Midbrain (tissue), 1 donor: ENCODE measurements around the gene TSPAN15.
"Not testable (repeated sequence)": the region's sequence is repeated elsewhere in the genome, so short reads cannot be mapped to it uniquely, and the experiment has no call there.

Experiments used
- DNase-seq: peaks from one replicate; lab custom pipeline; 2025; lab: John Stamatoyannopoulos, UW

TSPAN15 gene

DNA sequence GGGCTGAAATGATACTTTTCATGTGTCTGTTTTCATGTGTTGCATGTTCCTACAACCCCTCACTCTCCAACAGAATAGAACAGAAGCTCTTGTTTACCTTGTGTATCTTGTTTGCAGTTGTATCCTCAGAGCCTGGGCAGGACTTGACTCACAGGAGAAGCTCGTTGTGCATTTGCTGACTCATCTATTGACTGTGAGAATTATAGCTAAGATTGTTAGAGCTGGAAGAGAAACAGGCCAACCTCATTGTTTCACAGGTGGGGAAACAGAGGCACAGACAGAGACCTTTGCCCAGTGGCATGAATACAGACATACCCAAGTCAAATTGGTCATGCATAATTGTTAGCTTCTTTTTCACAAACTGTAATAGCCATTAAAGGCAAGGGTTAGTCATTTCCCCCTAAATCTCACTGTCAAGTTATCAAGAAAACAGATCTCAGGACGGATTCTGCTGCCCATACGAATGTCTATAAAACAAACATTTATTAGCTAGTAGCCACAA is 4.6 kb upstream of the TSPAN15 start:
- no peak for DNase-seq

DNA sequence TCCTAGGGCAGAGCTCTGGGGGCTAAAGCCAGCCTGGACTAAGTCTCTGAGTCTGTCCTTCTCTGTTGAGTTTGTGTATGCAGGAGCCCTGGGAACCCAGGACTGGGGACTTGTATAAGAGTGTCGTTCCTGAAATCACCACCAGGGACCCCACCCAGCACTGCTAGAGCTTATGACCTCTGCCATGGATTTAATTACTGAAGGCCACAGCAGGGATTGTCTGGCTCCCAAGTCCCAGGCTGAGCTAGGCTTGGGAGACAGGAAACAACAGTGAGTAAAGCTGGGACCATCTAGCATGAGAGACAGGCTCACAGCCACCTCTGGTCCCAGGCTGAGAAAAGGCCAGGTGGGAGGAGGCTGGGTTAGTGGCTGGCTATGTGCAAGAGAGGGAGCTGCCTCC is 1.4 kb upstream of the TSPAN15 start:
- DNase-seq = peak; percentile 76

DNA sequence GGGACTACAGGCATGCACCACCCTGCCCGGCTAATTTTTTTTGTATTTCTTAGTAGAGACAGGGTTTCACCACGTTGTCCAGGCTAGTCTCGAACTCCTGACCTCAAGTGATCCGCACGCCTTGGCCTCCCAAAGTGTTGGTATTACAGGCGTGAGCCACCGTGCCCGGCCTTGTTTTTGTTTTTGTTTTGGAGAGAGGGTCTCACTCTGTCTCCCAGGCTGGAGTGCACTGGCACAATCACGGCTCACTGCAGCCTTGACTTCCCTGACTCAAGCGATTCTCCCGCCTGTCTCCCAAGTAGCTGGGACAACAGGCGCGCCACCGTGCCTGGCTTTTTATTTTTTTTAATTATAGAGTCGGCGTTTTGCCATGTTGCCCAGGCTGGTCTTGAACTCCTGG is 870 bp upstream of the TSPAN15 start:
- not testable (repeated sequence) for DNase-seq

DNA sequence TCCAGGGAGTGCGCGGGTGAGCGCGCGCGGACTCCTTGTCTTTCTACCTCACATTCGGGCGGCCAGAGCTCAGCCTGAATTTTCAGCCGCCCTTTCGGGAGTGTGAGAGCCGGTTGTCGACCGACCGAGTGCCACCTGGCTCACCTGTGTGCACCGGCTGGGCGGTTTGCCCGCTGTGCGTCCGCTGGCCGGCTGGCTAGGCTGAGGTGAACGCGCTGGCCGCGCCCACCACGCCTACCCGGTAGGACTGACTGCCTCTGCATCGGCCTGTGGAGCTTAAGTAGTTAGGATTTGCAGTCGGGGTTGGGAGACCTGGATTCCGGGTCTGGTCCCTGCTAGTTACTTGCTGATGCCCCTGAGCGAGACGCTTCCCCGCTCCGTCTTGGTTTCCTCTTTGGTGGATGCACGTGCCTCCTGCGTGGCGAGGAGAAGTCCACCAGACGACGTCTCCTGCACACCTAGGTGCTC is 553 bp downstream of the TSPAN15 start:
- DNase-seq = no peak

DNA sequence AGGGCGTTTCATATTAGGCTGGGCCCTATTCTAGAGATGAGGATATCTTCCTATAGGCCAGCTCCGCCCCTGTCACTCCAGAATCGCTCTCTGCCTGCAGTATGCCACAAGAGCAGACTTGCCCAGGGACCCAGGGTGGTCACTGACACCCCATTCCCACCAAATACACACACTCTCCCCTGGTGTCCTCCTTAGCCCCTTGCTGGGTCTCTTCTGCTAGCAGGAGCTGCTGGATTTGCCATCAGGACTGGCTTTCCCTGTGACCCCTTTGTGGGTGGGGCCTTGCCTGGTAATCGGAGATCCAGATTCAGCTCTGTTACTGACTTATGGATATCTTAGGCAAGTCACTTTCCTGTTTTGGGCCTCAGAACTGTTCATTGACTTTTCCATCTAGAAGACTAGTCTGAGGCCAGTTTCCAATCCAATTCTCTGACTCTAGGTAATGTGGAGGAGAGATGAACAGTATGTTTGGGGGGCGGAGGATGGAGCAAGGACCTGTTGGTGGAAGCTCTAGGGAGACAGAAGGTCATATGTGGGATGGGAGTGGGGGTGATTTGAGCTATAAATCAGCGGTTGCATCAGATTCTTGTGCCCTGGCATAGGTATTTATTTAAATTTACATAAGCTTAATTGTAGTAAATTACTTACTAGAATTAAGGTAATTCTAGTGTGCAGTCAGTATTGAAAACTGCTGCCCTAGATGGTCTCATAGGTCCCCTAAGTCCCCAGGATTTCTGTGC is 1.6 kb downstream of the TSPAN15 start:
- DNase-seq = no peak

DNA sequence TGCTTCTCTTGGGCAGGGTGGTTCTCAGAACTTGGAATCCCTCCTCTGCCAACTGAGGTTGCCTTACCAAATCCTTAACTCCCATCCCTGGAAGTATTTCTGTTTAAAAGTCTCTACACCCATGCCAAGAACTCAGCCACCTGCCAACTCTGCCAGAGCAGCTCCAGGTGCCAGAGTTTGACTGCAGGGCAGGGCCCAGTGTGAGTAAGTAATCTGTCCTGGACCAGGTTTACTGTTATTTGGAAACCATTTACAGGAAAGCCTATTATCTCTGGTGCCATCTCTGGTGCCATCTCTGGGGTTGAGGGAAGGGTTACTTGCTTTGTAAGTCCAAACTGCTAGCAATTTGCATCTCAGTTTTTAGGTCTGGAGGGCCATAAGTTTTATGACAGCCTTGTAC is 2.5 kb downstream of the TSPAN15 start:
- DNase-seq = no peak

DNA sequence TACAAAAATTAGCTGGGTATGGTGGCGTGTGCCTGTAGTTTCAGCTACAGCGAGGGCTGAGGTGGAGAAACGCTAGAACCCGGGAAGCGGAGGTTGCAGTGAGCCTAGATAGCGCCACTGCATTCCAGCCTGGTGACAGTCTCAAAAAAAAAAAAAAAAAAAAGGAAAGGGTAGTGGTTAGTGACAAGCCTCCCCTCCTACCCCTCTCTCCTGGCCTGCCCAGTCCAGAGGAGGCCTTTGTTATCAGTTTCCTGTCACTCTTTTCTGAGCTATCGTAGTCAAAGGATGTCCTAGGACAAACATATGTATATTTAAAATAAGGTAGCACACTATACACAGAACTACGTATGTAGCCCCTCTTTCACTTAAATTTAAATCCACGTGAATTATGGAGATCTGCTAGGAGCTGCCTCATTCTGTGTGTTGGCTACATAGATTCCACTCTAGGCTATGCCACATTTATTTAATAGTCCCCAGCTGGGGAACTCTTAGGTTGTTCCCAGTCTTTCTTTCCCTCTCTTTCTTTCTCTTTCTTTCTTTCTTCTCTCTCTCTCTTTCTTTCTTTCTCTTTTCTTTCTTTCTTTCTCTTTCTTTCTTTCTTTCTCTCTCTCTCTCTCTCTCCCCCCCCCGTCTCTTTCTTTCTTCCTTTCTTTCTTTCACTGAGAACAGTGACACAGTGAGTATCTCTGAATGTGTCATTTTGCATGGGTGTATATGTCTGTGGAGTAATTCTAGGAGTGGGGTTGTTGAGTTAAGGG is 3.9 kb downstream of the TSPAN15 start:
- no peak for DNase-seq

DNA sequence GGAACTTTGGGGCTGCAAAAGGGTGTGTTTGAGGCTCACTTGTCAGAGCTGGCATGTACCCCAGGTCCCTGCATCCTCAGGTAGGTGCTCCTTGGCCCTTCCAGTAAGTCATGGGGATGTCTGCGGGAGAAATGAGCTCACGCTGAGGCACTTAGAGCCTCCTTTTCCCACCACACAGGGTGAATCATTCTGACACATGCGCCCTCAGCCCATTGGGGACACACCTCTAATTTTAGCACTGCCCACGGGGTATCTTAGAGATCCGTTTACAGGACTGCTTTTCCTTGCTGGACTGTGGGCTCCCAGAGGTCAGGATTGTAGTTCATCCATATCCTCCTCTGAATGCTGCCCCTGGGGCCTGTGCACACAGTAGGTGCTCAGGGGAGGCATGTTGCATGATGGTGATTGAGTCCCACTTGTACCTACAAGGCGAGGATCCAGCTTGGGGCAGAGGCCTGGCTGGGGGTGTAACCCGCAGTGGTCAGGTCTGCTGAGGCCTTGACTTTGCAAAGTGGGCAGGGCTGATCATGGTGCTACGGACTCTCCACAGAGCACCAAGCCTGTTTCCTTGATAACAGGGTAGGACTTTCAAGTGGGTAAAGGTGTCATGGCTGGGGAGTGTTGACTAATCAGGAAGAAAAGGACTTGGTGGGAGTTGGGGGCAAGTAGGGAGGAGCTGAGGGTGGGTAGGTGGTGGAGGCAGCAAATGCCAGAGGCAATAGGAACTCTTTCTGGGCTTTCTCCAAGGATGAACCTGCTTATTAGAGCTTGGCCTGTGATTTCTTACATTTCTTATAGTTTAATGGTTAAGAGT is 5.8 kb downstream of the TSPAN15 start:
- no peak for DNase-seq

DNA sequence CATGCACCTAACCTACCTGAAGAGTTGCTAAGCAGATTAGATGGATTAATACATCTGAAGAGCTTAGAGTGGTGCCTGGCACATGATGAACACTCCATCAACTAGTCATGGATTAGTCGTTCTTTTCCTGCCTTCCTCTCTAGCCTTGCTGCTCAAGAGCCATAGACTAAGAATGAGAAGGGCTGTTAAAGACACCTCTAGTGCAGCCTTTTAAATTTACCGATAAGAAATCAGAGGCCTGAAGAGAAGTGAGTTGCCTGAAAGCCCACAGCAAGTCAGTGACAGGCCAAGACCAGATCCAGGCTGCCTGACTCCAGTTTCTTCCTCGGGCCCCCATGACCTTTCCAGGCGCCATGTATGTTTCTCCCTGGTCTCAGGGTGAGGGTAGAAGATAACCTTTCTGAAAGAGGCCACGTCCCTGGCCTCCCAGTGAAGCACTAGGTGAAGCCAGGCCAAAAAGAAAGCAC is 6.5 kb downstream of the TSPAN15 start:
- DNase-seq = no peak

DNA sequence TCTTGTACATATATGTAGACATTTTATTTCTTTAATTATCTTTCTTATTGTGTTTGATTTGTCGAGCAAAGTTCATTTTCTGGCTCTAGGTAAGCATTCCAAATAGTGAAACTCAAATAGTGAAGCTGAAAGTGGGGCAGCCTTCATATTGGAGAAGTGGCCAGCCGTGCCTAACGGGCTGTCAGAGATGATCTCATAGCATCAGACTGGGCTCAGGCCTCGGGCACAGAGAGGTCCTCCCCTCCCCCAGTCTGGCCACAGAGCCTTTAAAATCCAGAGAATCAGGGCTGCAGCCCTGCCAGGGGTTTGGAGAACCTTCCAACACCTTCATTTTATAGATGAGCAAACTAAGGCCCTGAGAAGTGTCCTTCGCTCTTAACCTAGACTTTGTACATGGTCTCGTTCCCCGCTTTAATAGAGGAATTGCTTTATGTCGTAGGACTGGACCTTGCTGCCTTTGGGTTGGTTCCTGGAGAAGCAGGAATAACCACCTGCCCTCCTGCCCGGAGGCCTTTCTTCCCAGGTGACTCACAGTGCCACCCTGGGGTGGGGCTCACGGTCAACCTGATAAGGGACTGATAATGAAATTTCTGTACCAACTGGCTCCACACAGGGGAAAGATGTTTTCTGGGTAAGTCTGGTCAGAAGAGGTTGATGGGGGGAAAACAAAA is 7.3 kb downstream of the TSPAN15 start:
- peak; percentile 78 for DNase-seq

DNA sequence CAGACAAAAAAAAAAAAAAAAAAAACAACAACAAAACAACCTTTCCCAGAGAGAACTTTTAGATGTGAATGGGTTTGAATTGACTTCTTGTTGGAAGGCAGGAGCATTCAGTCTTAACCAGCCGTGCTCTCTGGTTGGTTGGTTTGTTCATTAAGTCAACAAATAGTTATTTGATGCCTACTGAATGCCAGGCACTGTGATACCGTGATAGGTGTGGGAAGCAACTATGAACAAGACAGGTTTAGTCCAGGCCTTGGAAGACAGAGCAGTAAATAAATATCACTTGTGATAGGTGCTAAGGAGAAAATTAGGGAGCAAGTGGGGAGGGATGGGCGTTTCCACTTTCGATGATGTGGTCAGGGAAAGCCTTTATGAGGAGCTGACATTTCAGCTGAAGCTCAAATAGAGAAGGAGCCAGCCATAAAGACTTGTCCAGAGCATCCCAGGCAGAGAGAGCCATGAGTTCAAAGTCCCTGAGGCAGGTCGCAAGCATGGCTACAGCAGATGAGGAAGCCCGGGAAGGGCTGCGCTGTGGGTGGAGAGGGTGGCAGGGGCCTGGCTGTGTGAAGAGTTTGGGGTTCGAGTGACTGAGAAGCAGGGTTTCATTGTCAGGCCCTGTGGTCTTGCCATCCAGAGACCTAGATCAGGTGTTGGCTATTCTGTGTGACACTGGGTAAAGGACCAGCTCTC is 8.0 kb downstream of the TSPAN15 start:
- no peak for DNase-seq

DNA sequence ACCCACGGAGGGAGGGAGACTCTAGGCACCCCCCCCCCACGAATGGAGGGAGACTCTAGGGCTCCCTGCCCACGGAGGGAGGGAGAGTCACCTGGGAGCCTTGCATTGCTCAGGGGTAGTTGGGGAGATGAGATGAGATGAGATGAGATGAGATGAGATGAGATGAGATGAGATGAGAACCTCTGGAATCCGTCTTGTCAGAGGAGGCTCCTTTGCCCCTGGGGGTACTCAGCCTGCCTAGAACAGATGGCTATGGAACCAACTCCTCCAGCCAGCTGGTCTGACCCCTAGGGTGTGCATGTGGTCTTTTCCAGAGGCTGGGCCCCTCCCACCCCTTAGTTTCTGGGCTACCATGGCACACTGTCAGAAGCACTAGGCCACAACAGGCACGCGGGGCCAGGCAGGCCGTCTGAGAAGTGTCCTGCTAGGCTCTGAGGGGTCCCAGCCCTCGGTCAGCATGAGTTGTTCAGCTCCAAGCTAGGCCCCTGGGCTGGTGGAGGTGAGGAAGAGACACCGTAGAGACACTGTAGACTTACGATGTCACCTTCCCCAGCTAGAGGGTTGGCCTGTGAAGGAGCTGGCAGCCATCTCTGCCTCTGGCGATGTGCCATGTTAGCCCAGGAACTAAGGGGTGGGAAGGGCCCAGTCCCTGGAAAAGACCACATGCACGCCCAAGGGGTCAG is 8.8 kb downstream of the TSPAN15 start:
- DNase-seq = no peak

DNA sequence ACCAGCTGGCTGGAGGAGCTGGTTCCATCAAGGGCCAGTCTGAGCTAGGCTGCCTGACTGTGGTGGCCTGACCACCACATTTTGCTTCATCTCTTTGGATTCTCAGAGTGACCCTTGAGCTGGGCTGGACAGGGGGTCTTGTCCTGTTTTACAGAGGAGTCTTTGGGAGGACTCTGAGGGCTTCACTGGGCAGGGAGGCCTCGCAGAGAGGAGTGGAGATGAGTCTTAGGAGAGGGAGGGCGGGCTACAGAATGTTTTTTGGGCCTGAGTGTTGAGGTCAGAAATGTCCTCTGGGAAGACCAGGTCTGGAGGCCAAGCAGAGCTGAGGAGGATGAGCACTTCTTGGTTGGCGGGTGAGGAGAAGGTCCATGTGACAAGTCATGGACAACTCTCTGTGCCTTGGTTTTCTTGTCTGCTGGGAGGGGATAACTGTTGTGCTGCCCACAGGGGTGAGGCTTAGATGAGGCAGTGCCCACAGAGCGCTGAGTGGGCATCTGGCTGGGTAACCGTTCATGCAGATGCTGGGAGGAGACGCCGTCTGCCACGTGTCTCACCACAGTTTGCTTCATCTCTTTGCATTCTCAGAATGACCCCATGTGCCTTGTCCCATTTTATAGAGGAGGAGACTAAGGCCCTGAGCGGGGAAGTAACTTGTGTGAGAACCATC is 9.4 kb downstream of the TSPAN15 start:
- no peak for DNase-seq

DNA sequence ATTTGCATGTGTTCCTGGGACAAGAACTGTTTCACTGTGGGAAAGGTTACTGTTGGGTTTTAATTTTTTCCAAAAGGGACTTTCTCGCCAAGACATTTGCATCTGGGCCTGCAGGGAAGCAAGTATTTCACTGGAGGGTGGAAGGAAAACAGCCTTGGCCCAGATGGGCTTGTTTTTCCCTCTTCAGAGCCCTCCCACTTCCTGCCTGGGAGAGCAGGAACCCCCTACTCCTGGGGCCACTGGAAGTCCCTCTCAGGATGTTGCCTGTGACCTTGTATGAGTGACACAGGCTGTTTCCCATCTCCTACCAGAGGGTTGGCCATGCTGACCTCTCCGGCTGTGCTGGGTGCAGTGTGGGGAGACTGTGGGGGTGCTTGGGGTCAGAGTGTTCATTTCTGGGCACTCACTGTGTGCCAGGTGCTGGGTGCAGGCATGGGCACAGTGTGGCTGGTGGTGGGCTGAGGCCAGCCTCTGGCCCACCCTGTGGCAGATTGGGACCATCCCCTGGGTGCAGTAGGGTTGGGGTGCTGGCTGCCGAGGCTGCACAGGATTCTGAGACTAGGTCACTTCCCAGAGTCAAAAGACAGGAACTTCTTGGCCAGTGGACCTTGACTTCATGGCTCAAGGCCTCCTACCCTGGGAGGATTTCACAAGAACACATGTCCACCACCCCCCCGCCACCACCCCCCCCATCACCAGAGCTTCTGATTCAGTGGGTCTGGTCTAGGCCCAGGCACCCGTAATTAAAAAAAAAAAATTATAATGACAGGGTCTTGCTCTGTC is 10.2 kb downstream of the TSPAN15 start:
- no peak for DNase-seq

DNA sequence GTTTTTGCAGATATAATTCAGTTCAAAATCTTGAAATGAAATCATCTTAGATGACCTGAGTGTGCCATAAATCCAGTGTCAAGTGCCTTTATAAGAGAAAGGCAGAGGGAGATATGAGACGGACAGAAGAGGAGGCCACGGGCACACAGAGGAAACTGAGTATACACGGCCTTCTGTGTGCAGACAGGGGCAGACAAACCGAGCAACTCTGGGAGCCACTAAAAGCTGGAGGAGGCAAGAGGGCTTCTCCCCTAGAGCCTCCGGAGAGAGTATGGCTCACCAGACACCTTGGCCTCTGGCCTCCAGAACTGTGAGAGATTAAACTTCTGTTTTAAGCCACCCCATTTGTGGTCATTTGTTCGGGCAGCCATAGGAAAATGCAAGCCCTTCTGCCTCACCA is 12.6 kb downstream of the TSPAN15 start:
- DNase-seq = no peak

DNA sequence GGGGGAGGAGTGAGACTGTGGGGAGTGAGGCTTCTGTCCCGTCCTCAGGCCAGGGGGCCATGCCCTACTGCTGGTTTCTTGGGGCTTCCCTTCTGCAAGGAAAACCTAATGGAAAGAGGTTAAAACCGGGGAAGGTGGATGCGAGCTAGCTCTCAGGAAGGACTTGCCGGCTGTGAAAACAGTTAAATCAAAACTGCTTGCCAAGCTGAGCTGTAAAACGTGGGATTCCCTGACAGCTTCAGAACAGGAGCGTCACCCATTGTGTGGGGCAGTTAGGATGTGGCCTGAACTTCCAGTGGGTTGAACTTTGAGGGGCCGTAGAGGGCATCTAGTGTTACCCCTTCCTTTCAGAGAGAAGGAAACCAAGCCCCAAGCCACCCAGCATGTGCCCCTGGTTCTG is 13.1 kb downstream of the TSPAN15 start:
- DNase-seq = peak; percentile 48

DNA sequence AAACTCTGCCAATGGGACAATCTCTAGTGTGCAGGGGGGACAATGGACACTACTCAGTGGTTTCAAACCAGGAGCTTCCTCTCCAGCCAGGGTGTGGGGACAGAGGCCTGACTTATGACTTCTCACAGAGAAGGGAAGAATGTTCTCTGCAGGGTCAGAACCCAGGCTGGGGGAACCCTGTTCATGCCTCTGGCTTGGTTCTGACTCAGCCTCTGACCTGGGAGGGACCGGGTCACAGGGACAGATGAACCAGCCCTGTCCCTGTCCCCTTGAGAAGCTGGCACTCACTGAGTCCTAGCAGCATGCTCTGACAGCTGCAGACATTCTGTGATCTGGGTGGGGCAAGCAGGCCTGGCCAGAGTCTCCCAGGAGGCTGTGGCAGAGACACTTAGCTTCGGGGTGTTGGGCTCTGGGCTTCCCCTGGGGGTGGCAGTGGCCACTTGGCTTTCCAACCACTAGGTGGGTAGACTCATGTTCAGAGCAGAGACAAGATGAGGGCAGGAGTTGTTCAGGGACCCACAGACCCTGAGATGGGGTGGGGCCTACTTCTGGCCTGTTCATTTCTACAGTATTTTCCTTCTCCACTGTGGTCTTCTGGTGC is 13.6 kb downstream of the TSPAN15 start:
- DNase-seq = peak; percentile 48

DNA sequence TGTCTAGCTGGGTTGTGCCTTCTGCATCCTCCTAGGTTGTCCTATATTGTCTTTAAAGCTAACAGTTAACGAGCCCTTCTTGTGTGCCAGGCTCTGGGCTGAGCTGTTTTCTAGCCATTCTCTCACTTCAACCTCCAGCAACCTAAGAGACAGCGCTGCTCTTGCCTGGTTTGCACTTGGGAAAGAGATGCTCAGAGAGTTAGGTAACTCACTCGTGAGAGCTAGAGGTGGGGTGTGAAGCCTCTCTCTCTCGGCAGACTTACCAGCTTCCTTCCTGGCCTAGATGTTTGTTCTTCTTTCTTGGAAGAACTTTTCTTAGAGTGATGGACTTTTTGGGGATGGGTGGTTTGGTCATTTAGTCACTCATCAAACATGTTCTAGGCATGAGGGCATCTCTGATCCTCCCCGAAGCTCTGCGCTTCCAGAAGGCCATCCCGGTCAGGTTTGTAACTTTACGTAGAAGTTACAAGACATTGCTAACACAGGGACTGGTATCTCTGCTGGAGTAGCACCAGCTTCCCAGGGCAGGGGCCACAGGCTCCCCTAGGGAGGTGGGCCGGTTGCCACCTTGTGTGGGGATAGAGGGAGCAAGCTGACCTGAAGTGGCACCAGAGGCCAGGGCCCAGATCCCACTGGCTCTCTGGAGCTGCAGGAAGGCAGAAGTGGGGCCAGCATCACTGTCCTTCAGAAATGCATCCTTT is 14.3 kb downstream of the TSPAN15 start:
- no peak for DNase-seq
